ENCODE measurements around the gene UAP1. TPM values are rescaled to one million over a fixed set of nuclear protein-coding genes. Genes with fewer than 3 reads are reported as not detected.

UAP1 gene
- total RNA-seq, 1 donor from 2014 or later: 29.4 TPM

DNA sequence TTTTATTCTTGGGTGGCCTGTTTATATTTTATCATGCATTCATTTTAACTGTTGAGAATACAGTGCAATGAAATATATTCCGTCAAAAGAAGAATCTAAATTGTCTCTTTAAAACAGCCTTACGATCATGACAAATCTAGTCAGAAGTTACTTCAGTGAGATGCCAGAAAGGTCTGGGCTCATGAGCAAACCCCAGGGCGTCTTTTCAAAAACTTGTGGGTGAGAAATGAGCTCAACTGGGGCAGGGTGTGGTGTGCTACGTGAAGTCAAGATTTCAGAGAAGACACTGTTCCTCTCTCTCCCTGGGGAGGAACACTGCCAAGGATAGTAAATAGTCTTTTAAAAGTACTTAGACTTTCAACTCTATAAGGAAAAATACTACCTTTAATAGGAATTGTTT lies 13.4 kb upstream of the UAP1 start:
- intact Hi-C loops (cut with DNase I): no loop called here
- TF ChIP-seq, protein P1, sequence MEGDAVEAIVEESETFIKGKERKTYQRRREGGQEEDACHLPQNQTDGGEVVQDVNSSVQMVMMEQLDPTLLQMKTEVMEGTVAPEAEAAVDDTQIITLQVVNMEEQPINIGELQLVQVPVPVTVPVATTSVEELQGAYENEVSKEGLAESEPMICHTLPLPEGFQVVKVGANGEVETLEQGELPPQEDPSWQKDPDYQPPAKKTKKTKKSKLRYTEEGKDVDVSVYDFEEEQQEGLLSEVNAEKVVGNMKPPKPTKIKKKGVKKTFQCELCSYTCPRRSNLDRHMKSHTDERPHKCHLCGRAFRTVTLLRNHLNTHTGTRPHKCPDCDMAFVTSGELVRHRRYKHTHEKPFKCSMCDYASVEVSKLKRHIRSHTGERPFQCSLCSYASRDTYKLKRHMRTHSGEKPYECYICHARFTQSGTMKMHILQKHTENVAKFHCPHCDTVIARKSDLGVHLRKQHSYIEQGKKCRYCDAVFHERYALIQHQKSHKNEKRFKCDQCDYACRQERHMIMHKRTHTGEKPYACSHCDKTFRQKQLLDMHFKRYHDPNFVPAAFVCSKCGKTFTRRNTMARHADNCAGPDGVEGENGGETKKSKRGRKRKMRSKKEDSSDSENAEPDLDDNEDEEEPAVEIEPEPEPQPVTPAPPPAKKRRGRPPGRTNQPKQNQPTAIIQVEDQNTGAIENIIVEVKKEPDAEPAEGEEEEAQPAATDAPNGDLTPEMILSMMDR (IDR thresholded peaks at IDR 0.05): no peak
- H3K27me3 ChIP-seq (ENCODE audit: low read depth): no peaks in the 10 kb centered on the region
- DNase-seq: no peak
- no peak overlapping the region for H3K27ac ChIP-seq
- H3K36me3 ChIP-seq: no peaks in the 10 kb centered on the region
- no peak overlapping the region for H3K4me3 ChIP-seq
- ATAC-seq: peak in 1 of 2 donors; percentile 30
- no peaks in the 10 kb centered on the region for H3K4me1 ChIP-seq
- peaks cover 8% of the 10 kb centered on the region for H3K9me3 ChIP-seq

DNA sequence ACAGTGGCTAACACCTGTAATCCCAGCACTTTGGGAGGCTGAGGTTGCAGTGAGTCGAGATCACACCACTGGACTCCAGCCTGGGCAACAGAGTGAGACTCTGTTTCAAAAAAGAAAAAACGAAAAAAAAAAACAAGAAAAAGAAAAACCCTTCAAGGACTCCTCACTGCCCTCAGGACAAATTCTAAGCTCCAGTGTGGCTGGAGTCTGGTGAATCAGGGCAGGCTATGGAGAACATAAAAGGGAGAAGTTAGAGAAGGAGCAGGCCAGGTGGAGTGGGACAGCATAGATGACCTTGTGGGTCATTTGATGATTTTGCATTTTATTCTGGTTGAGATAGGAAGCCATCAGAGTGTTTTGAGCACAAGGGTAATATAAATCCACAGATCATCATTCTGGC lies 12.5 kb upstream of the UAP1 start:
- Histone ChIP-seq H3K4me3 (no peak overlapping the region), H3K4me1 (no peaks in the 10 kb centered on the region), H3K36me3 (no peaks in the 10 kb centered on the region), H3K9me3 (no peaks in the 10 kb centered on the region), H3K27me3 (ENCODE audit: low read depth) (no peaks in the 10 kb centered on the region), H3K27ac (peak overlapping the region; percentile 24)
- TF ChIP-seq, protein P1 (IDR thresholded peaks at IDR 0.05): no peak
- DNase-seq: no peak
- ATAC-seq: no peak
- intact Hi-C loops (cut with DNase I): no loop called here

DNA sequence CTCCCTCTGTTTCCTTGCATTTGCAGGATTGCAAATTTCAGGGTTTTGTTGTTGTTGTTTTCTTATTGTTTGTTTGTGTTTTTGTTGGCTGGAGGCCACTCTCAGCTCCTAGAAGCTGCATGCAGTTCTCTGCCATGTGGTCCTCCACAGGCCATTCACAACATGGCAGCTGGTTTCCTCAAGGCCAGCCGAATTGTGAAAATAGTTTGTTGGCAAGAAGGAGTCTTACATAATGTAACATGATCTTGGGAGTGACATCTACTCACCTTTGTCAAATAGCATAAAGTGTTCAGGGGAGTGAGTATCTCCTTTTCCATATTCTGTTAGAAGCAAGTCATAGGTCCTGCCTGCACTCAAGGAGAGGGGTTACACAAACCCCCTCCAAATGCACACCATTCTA lies 10.6 kb upstream of the UAP1 start:
- Histone ChIP-seq H3K27me3 (ENCODE audit: low read depth) (no peaks in the 10 kb centered on the region), H3K9me3 (no peaks in the 10 kb centered on the region), H3K4me3 (no peak overlapping the region), H3K27ac (no peak overlapping the region), H3K4me1 (no peaks in the 10 kb centered on the region), H3K36me3 (no peaks in the 10 kb centered on the region)
- TF ChIP-seq, protein P1 (IDR thresholded peaks at IDR 0.05): no peak
- intact Hi-C loops (cut with DNase I): no loop called here
- DNase-seq (no peak), ATAC-seq (no peak)

DNA sequence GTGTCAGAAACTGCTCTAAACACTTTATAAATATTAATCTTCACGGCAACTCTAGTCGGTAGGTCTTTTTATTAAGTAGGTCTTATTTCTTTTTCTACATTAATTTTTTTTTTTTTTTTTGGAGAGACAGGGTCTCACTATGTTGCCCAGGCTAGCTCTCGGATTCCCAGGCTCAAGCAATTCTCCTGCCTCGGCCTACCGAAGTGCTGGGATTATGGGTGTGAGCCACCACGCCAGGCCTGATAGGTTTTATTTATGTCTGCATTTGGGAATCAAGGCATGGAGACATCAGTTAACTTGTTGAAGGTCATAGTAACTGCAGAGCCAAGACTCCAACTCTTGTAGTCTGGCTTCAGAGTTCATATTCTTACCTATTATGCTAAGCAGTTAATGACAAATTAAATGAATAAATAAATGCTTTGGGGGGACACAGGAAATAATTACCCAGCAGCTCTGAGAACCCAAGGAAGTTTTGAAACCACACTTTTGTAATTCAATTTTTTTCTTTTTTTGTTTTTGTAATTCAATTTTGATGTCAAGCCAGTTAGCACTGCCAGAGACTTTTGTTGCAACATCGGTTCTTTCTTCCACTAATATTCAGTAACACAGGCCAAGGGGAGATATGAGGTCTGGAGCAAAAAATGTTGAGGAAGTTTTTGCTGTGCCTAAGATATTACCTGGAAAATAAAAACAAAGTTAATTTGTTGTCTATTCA lies 9.4 kb upstream of the UAP1 start:
- H3K27me3 ChIP-seq (ENCODE audit: low read depth): no peaks in the 10 kb centered on the region
- no peaks in the 10 kb centered on the region for H3K36me3 ChIP-seq
- H3K9me3 ChIP-seq: no peaks in the 10 kb centered on the region
- no peak for ATAC-seq
- H3K4me3 ChIP-seq: no peak overlapping the region
- intact Hi-C loops (cut with DNase I): no loop called here
- H3K4me1 ChIP-seq: no peaks in the 10 kb centered on the region
- peak overlapping the region; percentile 43 for H3K27ac ChIP-seq
- TF ChIP-seq, protein P1 (IDR thresholded peaks at IDR 0.05): no peak
- no peak for DNase-seq

DNA sequence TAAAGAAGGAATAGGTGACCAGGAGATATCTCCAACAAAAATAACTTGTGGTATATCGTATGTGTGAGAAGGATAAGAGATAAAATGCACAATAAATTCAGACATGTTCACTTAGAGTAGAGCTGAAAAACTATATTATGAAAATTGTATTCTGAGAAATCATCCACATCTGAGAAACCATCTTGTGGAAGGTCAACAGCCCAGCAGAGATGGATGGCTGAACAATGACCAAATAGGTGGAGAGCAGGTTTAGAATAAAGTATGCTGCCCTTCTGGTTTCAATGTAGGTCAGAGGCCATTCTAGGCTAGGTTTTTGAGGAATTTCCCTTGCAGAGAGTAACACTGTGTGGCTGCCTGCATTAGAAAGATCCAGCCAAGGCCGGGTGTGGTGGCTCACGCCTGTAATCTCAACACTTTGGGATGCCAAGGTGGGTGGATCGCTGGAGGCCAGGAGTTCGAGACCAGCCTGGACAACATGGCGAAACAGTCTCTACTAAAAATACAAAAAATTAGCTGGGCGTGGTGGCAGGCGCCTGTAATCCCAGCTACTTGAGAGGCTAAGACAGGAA lies 8.8 kb upstream of the UAP1 start:
- no peak for ATAC-seq
- TF ChIP-seq, protein P1 (IDR thresholded peaks at IDR 0.05): no peak
- Histone ChIP-seq H3K27me3 (ENCODE audit: low read depth) (no peaks in the 10 kb centered on the region), H3K4me1 (no peaks in the 10 kb centered on the region), H3K9me3 (no peaks in the 10 kb centered on the region), H3K4me3 (no peak overlapping the region), H3K27ac (peak overlapping the region; percentile 38), H3K36me3 (no peaks in the 10 kb centered on the region)
- intact Hi-C loops (cut with DNase I): no loop called here
- no peak for DNase-seq
